SH-SY5Y (cell line): ENCODE results near the gene RELA.

Source experiments
- GATA2 ChIP-seq: IDR thresholded peaks from 2 replicates; pipeline ENCODE4 v1.6.1; 2011; ENCODE audit warnings: mild to moderate bottlenecking, low read depth, low read length
- GATA3 ChIP-seq: IDR thresholded peaks from 2 replicates; pipeline ENCODE4 v1.6.1; 2011; ENCODE audit warnings: low read depth, mild to moderate bottlenecking, low read length, moderate library complexity

DNA sequence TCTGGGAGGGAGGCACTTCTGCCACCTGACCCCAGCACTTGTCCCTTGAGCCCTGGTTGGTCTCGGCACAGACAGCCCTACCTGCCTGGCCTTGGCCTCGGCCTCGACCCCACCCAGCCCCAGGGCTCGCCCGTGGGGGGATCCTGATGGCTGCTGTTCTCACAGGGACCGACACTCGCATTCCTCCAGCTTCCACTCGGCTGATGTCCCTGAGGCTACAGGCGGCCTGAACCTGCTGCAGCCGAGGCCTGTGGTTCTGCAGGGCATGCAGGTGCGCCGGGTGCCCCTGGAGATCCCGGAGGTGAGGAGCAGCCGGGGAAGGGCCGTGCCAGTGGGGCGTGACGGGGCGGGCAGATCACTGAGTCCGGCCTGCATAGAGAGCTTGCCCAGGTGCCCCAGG lies 42.0 kb downstream of the RELA start:
- TF ChIP-seq GATA2 (no peak), GATA3 (no peak)
